T-helper 2 cell (primary cell): ENCODE measurements around the gene PGRMC2.
A peak's percentile ranks its signal among the peaks of the same experiment; 100 is the strongest.
"Not testable (repeated sequence)": the region's sequence is repeated elsewhere in the genome, so short reads cannot be mapped to it uniquely, and the experiment has no call there.

Source experiments
- DNase-seq, 5 experiments: peaks; one replicate each; pipeline versions ENCODE4 v3.0.0 to v3.0.0-alpha.2; 2012 to 2022

Gene PGRMC2

DNA sequence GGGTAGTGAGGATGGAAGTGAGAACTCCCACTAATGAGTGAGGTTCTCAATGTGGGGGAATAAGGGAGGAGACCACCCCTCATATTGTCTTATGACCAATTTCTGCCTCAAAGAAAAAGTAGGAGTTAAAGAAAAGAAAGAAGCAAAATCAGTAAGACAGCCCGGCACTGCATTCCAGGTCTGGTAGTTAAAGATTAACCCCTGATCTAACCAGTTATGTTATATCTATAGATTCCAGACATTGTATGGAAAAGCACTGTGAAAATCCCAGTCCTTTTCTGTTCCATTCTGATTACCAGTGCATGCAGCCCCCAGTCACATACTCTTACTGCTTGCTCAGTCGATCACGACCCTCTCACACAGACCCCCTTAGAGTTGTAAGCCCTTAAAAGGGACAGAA, 20.4 kb downstream of the PGRMC2 start:
- DNase-seq = not testable (repeated sequence)

DNA sequence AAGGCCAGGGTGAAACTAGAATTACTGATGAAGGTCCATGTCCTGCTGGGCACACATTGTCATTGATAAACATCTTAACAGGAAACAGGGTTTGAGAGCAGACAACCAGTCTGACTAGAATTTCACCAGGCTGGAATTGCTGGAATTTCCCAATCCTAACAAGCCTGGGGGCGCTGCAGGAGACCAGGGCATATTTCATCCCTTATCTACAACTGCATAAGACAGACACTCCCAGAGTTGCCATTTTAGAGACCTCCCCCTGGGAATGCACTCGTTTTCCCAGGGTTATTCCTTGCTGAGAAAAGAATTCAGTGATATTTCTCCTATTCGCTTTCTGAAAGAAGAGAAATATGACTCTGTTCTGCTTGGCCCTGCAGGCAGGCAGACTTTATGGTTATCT, 22.1 kb downstream of the PGRMC2 start:
- DNase-seq = not testable (repeated sequence)

GRCh38 chr4:128259889-128260288, 27.7 kb downstream of the PGRMC2 start:
- DNase-seq = not testable (repeated sequence)

- peak in 1 of 5 experiments; percentile 53 for DNase-seq
Measured at GRCh38 chr4:128258166-128258565, 29.4 kb downstream of the PGRMC2 start.

DNA sequence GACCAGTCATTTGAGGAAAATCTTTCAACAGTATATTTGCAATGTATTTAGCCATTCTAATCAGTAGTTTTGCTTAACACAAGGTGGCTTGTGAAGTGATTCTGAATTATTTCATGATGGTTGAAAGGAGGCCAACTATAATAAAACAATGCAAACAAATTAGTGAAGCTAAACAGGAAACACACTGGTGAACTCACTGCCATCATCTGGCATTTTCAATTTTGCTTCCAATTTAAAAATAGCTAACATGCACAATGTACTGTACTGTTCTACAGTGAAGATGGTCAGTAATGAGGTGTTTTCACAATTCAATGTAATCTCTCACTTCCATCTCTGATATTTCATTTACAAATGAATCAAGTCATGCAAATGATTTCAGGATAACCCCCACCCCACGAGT, 31.1 kb downstream of the PGRMC2 start:
- DNase-seq = no peak

DNA sequence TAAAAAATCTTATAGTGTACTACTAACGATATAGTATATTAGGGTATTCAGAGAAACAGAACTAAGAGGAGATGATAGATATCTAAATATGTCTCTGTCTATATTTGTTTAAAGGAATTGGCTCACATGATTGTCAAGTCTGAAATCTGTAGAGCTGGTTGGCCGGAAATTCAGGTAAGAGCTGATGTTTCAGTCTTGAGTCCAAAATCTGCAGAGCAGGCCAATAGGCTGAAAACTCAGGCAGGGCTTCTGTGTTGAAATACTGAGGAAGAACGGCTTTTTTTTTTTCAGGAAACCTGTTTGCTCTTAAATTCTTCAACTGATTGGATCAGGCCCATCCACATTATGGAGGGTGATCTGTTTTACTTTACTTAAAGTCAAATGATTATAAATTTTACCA, 31.7 kb downstream of the PGRMC2 start:
- no peak for DNase-seq

- no peak for DNase-seq
Measured at GRCh38 chr4:128249787-128250668, 37.6 kb downstream of the PGRMC2 start.

DNA sequence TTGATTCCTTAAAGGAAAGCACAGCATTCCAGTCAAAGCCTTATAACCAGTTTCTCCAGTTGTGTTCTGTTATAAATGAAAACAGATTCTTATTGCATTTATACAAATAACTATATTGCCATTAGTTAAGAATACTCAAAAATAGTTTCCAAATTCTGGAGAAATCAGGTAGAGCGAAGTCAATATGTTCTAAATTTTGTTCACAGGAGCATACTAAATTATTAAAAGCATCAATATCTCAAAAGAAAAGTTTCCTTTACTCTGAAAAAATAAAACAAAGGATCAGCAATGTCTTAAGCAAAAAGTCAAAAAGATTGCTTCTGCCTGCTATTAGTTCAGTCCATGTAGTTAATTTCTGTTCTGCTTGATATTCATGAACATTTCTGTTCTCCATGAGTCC, 39.7 kb downstream of the PGRMC2 start:
- no peak for DNase-seq

DNA sequence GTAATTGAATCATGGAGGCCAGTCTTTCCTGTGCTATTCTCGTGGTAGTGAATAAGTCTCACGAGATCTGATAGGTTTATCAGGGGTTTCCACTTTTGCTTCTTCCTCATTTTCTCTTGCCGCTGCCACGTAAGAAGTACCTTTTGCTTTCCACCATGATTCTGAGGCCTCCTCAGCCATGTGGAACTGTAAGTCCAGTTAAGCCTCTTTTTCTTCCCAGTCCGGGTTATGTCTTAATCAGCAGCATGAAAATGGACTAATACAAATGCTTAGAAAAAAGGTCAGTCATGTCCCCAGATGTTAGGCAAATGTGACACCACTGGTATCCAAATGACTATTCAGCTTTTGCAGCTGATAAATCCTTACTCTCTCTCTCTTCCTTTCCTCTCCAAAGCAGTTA, 42.2 kb downstream of the PGRMC2 start:
- DNase-seq = not testable (repeated sequence)

GRCh38 chr4:128244379-128244778, 43.2 kb downstream of the PGRMC2 start:
- DNase-seq = no peak

- DNase-seq = no peak
Measured at GRCh38 chr4:128242601-128243000, 45.0 kb downstream of the PGRMC2 start.

DNA sequence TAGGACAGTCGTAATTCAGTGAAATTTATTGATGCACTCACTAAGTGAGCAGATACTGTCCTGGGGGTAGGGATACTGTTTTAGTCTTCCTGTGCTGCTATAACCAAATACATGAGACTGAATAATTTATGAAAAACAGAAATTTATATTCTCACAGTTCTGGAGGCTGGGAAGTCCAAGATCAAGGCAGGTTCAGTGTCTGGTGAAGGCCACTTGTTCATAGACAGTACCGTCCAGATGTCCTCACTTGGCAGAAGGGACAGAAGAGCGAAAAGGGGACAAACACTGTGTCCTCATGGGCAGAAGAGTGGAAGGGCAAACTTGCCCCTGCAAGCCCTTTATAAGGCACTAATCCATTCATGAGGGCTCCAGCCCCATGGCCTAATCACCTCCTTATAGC, 45.6 kb downstream of the PGRMC2 start:
- DNase-seq = no peak

DNA sequence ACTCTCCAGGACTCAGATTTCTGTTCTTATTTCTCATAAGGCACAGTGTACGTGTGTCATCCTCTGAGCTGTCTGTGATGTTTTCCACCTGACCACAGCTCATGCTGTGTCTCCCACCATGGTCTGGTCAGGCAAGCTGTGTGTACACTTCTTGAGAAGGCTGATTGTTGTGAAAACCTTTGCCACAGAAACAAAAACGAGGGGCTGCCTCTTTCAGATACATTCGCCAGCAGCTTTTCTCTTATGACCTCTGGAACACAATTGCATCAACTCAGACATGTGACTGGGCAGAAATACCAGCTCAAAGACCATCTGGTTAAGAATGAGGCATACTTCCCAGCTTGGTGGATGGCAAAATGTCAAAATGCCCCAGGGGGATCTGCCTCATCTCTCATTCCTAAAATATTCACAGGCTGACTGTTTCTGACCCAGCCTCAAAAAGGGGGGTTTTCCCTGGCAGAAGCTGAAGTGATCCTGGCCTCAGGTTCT, 46.1 kb downstream of the PGRMC2 start:
- no peak for DNase-seq

DNA sequence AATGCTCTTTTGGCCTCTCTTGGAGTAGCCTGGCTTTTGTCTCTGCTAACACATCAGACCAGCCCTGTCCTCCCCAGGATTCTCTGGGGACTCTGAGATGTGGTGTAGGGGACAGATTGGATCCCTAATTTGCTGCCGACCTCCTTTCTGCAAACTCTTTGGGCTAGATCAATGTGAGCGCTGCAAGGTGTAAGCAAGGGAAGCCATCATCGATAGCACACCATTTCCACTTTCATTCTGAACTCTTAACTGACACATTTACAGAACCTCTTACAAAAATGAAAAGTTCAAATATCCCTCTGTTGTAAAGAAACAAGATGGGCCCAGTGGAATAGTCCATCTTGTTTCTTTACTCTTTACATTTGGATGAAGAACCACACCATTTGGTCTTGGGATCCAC, 46.6 kb downstream of the PGRMC2 start:
- DNase-seq = no peak

- DNase-seq = no peak
Measured at GRCh38 chr4:128234836-128235235, 52.8 kb downstream of the PGRMC2 start.

DNA sequence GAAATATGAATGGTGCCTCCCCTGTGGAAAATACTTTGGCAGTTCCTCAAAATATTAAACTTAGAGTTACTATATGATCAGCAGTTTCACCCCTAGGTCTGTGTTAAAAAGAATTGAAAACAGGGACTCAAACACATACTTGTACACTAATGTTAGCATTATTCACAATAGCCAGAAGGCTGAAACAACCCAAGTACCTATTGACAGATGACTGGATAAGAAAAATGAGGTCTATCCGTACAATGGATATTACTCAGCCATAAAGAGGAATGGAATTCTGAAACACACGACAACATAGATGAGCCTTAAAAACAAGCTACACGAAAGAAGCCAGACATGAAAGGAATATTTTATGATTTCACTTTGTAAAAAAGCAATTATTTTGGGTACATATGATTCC, 54.9 kb downstream of the PGRMC2 start:
- no peak for DNase-seq

- DNase-seq = no peak
Measured at GRCh38 chr4:128228845-128229795, 58.5 kb downstream of the PGRMC2 start.

DNA sequence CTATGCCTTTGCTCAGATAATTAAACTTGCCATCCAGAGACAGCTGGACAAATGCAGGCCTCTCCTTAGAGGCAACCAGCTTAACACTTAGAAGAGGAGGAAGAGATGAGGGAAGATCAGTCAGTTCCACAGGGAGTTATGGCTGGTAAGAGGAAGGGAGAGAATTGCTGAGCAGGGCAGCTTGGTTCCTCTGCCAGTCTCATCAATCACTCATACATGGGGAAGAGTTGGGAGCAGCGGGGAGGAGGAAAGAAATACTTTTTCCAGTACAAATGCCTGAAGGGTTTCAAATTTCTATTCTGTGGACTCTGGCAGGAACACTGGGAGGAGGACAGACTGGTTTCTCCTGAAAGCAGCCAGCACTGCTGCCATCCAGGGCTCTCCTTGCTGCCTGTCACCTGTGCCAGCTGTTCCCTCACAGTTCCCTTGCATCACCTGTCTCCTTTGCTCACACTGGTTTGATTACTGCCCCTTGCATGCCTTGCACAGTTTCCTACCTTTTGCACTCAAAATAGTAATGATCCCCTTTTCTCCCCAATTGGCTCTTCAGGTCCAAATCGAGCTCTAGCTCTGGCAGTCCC, 59.5 kb downstream of the PGRMC2 start:
- DNase-seq = no peak

DNA sequence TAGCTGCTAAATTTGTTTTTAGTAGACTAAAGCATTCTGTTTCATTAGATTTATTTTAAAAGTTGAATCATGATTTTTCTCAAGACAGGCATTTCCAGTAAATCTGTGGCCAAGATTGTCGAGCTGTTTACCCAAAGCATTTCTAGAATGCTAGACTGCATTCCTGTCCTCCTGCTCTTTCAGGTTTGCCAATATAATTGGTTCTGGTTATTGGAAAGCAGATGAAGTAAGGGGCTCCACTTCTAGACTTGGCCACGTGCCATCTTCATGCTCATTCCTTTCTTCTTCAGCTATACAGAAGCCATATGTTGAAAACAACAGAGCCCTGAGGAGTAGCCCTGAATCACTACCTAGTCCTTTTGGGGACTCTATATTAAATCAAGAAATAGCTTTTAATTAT, 62.5 kb downstream of the PGRMC2 start:
- DNase-seq = no peak

DNA sequence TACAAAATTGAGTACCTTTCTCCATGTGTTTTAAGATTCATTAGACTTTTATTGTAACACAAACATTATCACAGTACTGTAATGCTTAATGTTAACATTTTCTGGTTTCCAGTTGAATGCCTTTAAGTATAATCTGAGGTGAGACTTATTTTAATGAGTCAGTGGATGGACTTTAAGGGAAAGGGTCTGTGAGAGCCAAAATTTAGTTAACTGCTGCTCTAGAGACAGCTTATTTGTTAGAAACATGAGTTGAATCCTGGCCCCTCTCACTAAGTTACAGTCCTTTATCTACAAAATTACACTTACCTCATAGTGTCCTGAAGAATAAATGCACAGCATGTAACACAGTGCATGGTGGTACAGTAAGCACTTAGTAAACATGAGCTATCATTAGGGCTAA, 66.0 kb downstream of the PGRMC2 start:
- no peak for DNase-seq

- peak in 1 of 5 experiments; percentile 29 for DNase-seq
Measured at GRCh38 chr4:128220286-128221235, 67.1 kb downstream of the PGRMC2 start.
